DLD1 (cell line): ENCODE measurements around the gene NEDD4L.

Experiments
- in situ Hi-C: cut with HindIII; loops from 2 replicates; pipeline ENCODE4 v1.10.0; 2017; ENCODE audit warnings: low sequenced_read_pairs

NEDD4L gene

DNA sequence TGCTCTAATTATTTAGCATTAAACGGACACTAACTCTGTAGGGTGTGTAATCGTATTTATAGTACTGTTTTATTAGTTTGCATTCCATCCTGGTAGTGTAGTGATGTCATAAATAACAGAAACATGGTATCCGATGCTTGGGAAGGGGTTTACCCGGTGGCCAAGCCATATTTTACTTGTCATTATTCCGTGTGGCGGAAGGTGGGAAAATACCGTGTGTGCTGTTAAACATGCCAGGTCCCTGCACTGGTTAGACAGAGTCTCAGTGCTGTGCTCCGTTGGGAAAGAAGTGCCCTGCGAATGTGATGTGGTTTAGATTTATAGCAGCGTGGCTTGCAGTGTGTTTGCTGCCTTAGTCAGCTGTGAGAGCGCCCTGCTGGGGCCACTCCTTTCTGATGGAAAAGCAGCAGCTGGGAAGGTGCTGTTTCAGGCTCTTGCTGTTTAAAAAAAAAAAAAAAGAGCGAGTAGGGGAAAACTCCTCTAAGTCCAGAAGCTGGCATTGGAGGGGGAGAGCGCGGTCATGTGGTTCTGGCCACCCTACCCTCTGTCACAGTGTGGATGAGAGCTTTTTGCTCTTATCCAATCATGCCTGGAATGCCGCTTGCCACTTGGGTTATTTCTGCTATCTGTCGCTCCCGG is 211.0 kb downstream of the NEDD4L start:
- in situ Hi-C loops = no loop called here

DNA sequence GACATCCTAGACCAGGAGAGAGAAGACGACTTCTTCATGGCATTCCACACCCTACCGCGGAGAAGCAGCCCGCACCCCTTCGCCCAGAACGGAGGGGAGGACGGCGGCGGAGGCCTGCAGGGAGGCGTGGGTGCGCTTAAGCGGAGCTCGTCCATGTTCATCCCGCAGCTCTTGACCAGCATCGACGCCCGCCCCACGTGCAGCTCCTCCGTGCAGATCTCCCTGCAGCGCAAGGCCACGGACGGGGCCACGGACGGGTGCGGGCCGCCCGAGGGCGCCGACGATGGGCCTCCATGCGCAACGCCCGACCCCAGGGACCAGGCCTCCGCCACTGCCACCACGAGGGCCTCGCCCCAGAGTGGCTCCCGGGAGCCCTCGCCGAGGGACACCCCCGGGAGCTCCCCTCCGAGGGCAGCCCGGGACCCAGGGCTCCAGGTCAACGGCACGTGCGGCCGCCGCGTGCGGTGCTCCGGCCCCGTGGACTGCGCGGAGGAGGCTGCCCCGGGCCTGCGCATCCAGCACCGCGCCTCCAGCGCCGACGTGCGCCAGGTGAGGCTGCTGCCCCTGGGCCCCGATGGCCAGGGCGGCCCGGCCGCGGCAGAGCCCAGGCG is 211.8 kb downstream of the NEDD4L start:
- in situ Hi-C loops = no loop called here

DNA sequence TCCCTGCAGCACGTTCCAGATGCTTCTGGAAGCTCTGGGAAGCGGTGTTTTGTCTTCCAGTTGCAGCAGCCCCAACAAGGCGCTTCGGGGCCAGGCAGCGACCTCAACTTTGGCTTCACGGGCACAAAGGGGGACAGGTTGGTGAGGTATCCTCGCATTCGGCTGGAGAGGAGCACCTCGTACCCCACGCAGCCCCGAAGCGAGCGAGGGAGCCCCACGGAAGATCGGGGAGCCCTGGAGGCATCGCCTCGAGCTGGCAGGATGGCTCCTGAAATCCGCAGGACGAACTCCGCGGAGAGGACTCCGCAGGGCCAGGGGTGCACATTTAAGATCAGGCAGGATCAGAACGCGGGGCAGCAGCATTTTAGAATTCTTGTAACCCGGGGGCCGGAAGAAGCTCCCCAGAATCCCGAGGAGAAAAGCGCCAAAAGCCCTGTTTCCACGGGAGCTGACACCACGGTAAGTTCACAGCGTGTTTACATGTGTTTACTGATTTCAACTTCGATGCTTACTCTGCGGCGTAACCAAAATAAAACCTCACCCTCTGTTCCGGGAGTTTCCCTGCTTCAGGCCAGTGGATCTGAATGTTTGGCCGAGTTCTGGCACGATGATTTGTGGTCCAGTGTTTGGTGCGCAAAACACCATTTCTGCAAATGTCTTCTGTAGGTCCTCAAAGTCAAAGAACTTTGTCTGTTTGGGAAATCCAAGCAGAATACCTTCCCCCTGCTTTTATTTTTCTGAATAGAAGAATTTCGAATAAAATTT is 212.5 kb downstream of the NEDD4L start:
- in situ Hi-C loops = no loop called here

DNA sequence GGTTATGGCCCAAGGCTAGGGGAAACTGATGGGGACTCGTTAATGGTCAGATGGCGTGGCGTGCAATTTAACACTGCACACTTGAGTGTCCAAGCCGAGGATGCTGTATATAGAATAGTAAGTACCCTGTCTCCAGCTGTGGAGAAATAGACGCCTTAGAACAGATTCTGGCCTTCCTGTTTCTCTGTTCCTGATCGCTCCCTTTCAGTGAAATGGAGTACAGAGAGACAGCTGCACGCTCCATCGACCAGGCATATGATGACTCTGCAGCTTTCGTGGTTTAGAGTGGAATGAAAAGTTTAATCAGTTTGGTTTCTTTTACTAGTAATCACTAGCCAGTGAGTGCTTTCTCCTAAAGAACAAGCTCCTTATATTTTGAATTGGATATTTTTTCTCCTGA is 213.4 kb downstream of the NEDD4L start:
- in situ Hi-C loops = no loop called here

DNA sequence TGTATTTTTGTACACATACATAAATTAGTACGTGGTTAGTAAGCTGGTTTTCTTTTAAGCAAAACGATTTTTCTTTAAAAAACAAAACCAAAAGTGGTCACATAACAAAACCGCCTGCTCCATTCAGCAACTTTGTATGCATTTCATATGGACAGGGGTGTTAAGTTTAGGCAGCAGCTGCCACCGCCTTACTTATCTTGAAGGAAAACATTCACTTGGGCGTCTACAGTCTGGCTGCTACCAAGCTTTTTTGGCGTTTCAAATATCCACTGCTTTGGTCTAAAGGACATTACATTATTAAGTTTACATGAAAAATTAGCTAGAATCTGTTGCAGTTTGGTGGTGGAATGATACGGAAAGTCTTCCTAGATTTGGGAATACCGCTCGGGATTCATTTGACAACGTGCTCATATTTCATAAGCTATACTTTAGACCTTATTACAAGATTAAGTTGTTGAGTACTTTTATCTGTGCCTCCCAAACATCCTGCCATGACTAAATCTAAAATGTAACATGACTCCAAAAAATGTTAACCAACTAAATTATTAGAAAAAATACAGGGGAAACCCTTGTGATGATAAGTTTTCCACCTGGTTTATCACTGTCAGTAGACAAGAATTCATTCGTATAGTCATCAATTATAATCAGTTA is 214.8 kb downstream of the NEDD4L start:
- in situ Hi-C loops = no loop called here

DNA sequence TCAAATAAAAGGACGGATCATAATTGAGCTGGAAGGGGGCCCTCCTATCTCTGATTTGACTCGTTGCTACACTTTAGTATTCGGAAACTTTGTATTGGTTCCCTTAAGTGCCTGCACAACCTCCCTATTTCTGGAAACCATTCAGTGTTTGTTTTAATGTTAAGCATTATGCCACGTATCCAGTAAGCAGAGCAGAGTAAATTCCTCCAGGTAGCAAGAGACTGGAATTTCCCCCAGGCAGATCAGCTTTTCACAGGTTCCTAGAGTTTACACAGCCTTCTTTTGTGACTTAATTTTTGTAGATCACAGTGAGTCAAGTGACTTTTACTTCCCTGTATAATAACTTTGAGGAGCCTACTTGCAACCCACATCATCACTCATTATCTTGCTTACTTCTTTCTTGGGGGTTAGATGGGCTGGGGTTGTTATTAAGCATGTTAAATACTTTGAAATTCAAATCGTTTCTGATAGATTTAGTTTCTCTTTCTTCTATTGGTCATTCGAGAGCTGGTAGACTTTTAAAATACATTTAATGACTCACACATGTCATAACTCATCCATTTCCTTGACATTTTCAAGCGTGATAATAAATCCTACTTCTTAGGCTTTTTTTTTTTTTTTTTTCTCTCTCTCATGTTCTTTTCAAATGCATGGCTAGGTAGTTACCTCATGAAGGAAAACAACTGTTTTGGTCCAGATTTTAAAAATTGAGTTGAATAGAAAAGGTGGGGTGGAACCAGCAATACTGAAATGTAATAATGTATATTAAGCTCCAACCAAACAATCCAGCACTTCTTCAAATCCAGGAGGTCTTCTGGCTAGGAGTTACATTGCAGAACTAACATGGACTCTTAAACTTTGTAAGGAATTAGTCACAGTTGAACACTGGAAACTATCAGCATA is 219.3 kb downstream of the NEDD4L start:
- in situ Hi-C loops = loop anchor here (10.0 kb wide), 1 partner anchor 99 kb away; no protein-coding TSS in a partner anchor

DNA sequence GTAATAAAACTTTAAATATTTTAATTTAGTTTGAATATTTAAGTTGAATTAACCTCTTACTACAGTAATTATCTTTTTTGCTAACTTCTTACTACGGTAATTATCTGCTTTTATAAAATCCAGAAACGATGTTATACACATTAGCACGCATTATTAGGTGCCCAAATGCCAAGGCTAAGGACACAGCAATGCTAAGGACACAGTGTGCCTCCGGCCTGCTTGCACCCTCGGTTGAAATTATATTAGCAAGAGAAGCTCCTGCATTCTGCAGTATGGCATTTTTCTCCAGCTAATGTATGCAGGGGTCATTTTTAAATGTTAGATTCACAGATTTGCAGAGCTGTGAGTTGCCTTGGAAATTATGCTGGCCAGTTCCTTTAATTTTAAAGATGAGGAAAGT is 220.0 kb downstream of the NEDD4L start:
- in situ Hi-C loops = loop anchor here (10.0 kb wide), 1 partner anchor 99 kb away; no protein-coding TSS in a partner anchor

DNA sequence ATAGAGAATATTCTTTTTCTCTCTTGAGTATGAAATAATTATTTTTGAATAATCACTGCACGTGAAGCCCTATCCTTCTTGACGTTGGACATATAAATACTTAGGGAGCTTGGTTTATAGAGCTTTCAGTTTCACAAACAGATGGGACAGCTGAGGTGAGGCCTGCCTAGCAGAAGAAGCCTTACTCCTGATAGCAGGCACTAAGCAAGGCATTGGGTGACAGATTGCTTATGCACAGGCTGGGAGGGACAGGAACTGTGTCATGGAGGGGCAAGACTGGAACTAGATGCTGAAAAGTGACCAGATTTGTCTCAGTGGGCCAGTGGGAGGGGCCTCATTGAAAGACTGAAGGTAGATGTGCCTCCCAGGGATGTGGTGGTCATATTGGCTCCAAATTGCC is 220.8 kb downstream of the NEDD4L start:
- in situ Hi-C loops = loop anchor here (10.0 kb wide), 1 partner anchor 100 kb away; no protein-coding TSS in a partner anchor

DNA sequence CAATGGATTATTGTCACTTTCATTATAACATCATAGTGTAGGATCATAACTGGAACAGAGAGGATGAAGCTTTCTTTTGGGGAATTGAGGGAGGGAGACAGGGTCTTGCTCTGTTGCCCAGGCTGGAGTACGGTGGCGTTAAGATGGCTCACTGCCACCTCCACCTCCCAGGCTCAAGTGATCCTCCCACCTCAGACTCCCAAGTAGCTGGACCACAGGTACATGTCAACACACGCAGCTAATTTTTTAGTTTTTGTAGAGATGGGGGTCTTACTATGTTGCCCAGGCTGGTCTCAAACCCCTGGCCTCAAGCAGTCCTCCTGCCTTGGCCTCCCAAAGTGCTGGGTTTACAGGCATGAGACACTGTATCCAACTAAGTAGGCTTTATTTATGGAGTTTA is 221.5 kb downstream of the NEDD4L start:
- in situ Hi-C loops = loop anchor here (10.0 kb wide), 1 partner anchor 101 kb away; no protein-coding TSS in a partner anchor

DNA sequence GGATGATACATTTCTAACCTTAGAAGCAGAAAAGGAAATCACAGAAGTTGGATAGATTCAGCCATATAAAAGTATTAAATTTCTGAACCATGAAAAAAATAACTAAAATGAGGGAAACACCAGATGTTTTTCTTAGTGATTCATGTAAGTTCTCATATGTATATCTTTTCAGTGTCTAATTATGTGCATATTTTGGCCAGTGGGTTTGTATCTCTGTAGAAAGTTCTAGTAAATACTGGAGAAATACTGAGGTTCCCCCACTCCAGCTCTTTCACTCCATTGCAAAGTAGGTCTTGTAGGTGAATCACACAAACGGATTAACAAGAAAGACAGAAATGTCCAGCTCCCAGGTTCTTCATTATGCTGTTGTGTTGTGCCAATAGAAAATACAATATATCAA is 222.3 kb downstream of the NEDD4L start:
- in situ Hi-C loops = loop anchor here (10.0 kb wide), 1 partner anchor 101 kb away; no protein-coding TSS in a partner anchor

DNA sequence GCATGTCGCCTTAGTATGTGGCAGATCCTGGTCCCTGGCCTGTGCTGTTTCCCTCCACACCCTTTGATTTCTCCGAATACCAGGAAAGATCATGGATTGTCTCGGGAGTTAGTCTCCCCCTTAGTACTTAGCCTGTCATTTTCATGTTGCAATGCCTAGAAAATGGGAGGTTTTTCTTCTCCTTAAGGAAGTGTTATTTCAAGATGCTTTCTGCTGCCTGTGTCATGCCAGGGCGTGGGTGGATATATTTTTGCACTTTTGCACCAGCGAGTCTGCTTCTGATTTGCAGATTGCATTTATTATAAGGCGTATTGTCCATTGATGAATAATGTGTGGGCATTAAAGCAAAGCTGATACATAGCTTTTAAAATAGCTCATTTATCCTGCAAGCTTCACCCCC is 223.5 kb downstream of the NEDD4L start:
- in situ Hi-C loops = loop anchor here (10.0 kb wide), 1 partner anchor 103 kb away; no protein-coding TSS in a partner anchor

DNA sequence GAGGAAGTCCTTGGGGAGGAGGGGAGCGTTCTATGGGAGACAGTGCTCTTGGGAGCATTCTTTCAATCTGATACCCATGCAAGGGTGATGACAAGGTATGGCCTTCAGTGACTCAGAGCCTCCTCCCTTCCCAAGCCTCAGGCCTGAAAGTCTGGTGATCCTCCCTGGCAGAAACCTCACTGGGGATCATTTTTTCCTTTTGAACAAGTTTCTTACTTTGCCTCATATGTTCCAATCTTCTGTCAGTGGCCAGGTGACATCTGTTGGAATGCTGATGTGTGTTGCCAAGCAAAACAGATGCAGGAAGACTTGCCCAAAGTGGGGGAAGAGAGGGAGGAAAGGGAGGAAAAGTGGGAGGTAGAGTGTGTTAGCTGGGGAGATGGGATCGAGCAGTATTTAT is 224.8 kb downstream of the NEDD4L start:
- in situ Hi-C loops = loop anchor here (10.0 kb wide), 1 partner anchor 104 kb away; no protein-coding TSS in a partner anchor

DNA sequence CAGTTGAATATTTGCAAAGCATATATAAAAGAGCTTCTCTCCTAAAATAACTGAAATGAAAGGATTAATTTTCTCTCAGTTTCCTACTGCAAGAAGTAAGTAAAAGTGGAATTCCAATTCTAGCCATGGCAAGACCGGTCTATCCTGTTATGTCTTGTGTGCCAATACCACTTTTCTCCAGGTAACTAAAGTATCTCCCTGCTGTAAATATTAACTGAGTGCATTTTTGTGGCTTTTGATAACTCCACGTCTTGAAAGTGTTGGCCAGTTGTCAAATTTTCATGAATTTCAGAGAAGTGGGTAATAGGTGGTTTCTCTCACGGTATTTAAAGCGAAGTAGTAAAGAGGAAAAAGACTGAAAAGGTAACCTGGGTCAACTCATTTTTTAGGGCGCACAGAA is 225.9 kb downstream of the NEDD4L start:
- in situ Hi-C loops = loop anchor here (10.0 kb wide), 1 partner anchor 105 kb away; no protein-coding TSS in a partner anchor

DNA sequence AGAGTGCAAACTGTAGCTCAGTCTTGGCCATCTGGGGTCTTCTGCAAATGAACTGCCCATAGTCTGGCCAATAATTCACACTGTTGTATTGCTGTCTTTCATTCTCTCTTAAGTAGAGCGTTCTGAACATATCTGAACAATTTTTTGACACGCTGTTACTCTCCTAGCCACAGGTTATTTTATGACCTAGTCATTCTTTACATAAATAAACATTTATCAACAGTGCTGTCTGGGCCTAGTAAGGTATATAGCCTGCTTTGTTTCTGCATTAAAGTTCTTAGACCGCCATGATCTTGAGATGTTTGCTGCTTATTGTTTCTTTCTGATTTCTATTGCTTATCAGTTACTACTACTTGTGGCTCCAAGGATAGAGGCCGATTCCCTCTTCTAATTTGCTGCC is 226.4 kb downstream of the NEDD4L start:
- in situ Hi-C loops = no loop called here

DNA sequence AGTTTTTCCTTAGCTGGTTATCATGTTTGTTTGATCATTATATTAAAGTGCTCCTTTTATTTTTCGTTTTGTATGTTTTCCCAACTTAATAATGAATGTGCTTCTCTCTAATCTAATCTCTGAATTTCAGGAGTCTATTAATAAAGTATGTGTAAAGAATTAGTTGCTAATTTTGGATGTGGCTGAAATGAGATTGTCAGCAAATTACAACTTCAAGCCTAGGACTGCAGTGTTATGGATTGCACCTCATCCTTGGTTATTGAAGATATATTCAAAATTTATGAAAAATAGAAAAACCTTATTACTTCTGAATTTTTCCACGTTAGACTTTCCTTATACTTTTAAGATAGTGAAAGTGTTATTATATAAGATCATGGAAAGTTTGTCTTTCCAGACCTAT is 227.7 kb downstream of the NEDD4L start:
- in situ Hi-C loops = no loop called here

DNA sequence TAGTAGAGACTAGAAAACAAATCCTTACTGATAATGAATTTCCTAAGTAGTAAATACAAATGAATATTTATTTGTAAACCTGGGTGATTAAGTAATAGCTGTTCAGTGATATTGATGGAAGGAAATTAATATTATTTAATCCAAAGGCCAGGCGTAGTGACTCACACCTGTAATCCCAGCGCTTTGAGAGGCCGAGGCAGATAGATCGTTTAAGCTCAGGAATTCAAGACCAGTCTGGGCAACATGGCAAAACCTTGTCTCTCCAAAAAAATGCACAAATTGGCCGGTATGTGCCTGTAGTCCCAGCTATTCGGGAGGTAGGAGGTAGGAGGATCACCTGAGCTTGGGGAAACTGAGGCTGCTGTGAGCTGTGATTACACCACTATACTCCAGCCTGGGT is 228.2 kb downstream of the NEDD4L start:
- in situ Hi-C loops = no loop called here

DNA sequence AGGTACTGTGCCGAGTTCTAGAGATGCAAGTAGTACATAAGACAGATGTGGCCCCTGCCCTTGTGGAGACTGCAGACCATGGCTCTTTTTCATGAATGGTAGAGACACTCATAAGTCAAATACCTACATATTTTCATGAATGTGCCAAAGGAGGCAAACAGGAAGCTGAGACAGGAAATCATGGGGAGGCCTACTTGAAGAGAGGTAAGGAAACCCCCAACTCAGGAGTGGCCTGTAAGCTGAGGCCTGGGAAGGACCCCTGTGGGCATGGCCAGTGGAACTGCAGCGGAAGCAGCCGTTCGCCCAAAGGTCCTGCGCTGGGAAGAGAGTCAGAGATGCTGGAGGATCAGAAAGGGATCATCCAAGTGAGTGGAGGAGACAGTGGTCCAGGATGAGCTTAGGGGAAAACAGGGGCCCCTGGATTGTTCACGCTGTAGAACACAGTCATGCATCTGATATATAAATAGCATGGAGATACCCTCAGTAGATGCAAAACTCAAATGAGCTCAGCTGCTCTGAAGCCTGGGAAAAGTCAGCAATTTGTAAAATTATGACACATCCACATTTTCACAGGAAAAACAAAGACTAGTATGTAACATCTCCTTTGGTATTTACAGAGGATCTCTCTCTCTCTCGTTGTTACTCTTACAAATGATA is 228.9 kb downstream of the NEDD4L start:
- in situ Hi-C loops = no loop called here

DNA sequence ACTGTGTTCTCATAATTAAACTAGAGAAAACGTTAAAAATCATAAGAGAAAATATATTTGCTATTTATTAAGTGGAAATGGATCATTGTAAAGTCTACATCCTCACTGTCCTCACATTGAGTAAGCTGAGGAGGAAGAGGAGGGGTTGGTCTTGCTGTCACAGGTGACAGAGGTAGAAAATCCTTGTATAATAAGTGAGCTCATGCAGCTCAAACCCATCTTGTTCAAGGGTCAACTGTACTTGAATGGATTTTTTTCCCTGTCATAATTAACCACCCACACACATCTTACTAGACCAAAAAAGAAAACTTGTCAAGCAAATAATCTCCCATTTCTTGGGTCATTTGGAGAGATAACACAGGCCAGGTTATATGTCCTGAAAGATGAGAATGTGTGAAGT is 231.2 kb downstream of the NEDD4L start:
- in situ Hi-C loops = no loop called here
